ENCODE results near the gene GFRA1.

Gene GFRA1, protein sequence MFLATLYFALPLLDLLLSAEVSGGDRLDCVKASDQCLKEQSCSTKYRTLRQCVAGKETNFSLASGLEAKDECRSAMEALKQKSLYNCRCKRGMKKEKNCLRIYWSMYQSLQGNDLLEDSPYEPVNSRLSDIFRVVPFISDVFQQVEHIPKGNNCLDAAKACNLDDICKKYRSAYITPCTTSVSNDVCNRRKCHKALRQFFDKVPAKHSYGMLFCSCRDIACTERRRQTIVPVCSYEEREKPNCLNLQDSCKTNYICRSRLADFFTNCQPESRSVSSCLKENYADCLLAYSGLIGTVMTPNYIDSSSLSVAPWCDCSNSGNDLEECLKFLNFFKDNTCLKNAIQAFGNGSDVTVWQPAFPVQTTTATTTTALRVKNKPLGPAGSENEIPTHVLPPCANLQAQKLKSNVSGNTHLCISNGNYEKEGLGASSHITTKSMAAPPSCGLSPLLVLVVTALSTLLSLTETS

GRCh38 chr10:116272440-116273283 is at the start of gene GFRA1:
TSS of gene GFRA1 (minus strand) at chr10:116273206. CDS start at chr10:116272029, 1,177 bp downstream.
- DNase-seq, result no peak

DNA sequence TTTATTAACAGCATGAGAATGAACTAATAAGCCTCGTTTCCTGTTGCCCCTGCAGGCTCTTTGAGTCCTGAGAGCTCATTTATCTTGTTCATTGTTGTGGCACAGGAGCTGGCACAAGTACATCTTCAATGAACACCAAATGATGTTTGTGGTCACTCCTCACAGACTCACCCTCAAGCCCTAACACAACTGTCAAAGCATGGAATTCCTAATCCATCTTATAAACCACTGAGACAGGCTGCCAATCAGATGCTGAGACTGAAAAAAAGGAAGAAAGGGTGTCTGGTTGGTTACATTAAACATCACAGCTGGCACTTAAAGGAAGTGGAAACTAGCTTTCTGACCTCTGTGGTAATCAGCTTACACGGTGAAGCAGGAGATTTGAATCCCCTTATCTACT is 43.5 kb upstream of the GFRA1 start:
- DNase-seq, result no peak

DNA sequence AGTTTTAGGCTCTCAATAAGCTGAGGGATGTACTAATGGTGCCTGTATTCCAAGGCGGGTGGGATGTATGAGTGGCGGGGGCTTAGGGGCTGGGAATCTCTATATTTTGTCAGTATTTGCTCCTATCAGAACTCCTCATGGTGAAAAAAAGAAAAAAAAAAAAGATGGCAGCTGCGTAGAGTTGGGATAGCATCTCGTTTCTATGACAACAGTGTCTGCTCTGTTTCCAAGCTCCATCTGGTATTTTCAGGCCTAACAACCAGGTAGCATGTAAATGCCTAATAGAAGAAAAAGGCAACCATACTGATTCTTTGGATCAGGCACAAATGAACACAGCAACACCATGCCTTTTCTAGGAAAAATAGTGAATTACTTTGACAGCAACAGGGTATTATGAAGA is 39.5 kb upstream of the GFRA1 start:
- DNase-seq, result no peak

DNA sequence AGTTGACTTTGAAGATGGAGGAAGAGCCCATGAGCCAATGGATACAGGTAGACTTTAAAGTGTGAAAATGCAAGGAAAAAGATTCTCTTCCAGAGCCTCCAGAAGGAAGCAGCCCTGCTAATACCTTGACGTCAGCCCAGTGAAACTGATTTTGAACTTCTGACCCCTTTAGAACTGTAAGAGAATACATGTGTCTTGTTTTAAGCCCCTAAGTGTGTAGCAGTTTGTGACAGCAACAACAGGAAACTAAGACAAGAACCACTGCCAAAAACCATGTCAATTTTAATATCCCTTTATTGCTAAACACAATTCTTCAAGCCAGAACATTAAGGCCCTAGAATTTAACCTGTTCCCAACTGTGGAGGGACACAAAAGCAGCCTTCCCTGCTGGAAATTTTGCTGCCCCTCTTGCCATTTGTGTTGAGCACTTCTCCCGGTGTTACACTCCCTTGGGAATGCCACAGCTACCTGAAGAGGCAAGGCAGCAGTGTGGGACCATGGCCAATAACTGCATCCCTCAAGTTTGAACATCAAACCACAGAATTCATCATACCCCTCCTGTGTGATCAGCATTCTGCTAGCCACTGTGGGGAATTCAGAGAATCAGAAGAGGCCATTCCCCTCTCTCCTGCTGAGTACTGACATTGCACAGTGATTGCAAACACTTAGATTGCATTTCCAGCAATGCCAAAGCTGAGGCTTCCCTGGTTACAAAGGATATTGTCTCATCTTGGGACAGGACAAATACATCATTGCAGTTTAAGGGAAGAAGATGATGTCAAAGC is 38.9 kb upstream of the GFRA1 start:
- no peak for DNase-seq

DNA sequence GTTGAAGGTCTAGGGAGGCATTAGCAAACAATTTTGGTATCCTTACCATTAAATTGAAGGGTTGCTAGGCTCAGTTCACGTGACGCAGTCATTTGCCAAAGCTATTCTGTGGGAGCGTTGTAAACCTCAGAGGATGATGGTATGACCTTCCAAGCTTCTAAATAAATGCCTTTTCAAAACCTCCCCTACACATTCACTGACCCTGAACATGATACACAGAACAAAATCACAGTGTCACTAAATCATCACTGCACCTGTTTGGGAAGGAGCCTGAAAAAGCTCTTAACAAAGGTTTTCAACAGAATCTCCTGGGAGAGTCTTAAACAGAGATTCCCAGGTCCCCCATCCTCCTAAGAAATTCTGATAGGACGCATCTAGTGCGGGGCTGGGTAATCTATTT is 38.0 kb upstream of the GFRA1 start:
- no peak for DNase-seq

- DNase-seq, result no peak
Measured at GRCh38 chr10:116307455-116307854, 34.4 kb upstream of the GFRA1 start.

DNA sequence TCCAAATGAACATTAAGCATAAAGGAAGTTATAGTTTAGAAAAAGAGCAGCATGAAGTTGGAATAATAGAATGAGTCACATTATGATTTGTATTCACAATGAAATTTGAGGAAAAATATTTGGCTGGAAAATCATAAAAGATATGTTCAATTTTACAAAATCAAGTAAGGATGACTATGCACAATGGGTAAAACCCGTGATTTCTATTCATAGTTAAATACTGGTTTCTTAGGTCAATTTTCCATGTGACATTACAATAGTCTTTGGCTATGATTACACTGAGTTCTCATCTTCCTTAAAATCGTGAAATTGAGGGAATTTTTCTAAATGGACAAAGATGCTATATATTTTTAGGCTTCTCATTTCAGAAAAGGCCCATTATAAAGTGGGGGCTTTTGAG is 33.8 kb upstream of the GFRA1 start:
- DNase-seq, result no peak

DNA sequence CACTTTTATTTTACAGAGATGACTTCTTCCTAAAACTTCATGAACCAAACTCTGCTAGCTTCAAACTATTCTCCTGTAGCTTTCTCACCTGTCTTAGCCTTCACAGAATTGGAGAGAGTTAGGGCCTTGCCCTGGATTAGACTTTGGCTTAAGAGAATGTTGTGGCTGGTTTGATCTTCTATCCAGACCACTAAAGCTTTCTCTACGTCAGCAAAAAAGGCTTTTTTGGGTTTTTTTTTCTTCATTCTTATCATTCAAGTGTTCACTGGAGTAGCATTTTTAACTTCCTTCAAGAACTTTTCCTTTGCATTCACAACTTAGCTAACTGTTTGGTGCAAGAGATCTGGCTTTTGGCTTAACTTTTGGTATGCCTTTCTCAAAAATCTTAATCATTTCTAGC is 31.9 kb upstream of the GFRA1 start:
- DNase-seq, result no peak

GRCh38 chr10:116300542-116300941 is 27.5 kb upstream of the GFRA1 start:
- no peak for DNase-seq

GRCh38 chr10:116298586-116298985 is 25.6 kb upstream of the GFRA1 start:
- DNase-seq, result no peak

DNA sequence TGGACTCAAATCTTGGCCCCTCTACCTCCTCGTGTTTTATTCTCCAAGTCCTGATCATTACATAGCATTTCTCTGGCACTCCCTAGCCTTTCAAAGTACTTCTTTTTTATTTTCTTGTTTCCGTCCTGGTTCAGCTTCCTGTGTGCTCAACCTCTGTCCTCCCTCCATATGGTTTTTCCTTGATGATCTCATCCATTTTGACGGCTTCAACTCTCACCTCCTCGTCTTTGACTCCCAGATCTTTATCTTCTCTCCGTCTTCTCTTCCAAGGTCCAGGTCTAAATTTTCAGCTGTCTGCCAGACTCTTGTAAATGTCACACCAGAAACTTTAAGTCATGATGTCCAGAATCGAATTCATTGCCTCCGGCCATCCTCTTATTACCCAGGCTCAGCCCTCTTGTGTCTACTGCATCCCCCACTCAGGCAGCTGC is 23.3 kb upstream of the GFRA1 start:
- DNase-seq, result no peak

DNA sequence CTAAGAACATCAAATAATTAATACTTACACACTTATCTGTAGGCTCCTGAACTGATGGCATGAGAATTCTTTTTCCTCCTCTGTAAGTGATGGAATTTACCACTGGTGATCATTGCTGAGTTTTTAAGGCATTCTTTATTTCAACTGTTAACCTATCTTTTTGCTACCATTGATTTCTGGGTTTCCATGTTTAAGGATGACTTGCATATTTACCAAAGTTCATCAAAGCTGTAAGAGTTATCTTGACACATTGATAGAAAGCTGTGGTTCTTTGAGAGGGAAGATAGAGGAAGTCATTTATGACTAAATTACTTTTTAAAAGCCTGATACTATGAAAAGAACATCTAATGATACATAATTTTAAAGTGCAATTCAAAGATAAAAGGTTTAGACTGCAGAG is 19.5 kb upstream of the GFRA1 start:
- no peak for DNase-seq

- DNase-seq, result no peak
Measured at GRCh38 chr10:116289652-116290051, 16.6 kb upstream of the GFRA1 start.

- no peak for DNase-seq
Measured at GRCh38 chr10:116287906-116288501, 15.0 kb upstream of the GFRA1 start.

DNA sequence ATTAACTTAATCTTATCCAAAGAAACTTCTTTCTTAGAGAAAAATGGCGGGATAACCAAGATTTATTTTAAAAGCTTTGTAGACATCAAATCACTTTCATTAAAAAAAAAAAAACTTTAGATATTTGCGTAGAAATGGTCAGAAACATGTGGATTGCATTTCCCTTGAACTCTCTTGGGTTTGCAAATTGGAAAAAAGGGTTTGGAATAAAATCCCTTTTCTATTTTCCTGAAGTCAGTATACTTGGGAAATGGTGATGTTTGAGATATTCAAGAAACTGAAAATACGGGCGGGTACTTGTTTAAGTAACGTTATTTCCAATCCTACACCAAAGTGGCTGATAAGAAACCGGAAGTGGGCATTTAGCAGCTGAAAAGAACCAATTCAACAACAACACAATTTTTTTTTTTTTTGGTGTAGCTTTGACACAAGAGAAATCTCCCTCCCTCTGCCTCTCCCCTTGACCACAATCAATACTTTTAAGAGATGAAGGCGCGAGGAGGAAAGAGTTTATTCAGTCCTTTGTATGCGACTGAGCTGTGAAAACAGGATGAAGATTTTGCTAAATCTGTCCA is 13.7 kb upstream of the GFRA1 start:
- no peak for DNase-seq

- DNase-seq, result no peak
Measured at GRCh38 chr10:116281775-116282174, 8.8 kb upstream of the GFRA1 start.

DNA sequence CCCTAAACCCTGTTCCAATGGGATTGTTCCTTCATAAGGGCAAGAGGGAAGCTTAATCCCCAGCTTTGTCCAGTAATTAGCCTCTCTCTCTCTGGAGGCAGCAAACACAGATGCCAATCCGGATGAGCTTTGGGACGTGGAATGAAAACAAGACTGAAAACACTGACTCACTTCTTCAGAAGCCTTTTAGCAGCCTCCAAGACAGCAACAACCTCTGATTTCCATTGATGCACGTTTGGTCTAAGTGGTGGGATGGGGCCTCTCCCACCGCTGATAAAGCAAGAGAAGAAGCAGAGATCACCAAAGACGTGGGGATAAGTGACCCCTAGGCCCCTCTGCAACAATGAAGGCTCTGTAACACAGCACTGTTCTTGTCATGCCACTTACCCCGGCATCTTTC is 5.8 kb upstream of the GFRA1 start:
- no peak for DNase-seq

- no peak for DNase-seq
Measured at GRCh38 chr10:116276981-116277380, 4.0 kb upstream of the GFRA1 start.

GRCh38 chr10:116274064-116274904 is 1.3 kb upstream of the GFRA1 start:
- DNase-seq, result no peak

GRCh38 chr10:116271593-116272439 is 1.2 kb downstream of the GFRA1 start:
- no peak for DNase-seq

Data from DMS79 treated with DMSO at 0.1 percent for 48 hours (cell line).